NT2/D1 (cell line): ENCODE measurements around the gene SPOPL.

Experiments used
- SUZ12 ChIP-seq: IDR thresholded peaks from 2 replicates; pipeline ENCODE4 v1.6.1; 2011; ENCODE audit not compliant: insufficient read length, insufficient read depth; ENCODE audit errors: extremely low read depth
- YY1 ChIP-seq: IDR thresholded peaks from 2 replicates; pipeline ENCODE4 v1.6.1; 2011; ENCODE audit not compliant: insufficient read length, insufficient read depth
- ZNF274 ChIP-seq: IDR thresholded peaks from 2 replicates; pipeline ENCODE4 v1.6.1; 2011; ENCODE audit warnings: mild to moderate bottlenecking, low read depth, low read length

- TF ChIP-seq YY1: no peak
- no peak for TF ChIP-seq ZNF274
- no peak for TF ChIP-seq SUZ12
These were observed 21.0 kb downstream of the SPOPL start for GRCh38 chr2:138522556-138522955.
